Body of pancreas (tissue), 4 donors: ENCODE data around the gene PSMC6.

ENCODE experiments used
- CTCF ChIP-seq, 7 experiments: fragments of 450-650 bp in 4 of 7; fragments of 200-600 bp in 3 of 7; sonication (generic) in 3 of 7; IDR thresholded peaks; one replicate each; pipeline ENCODE4 v1.5.1; 2016 to 2019; ENCODE audit warnings: antibody characterized with exemption in 7 of 7
- POLR2A ChIP-seq, 3 donors: fragments of 450-650 bp; IDR thresholded peaks; one replicate each; pipeline ENCODE4 v1.6.1; 2016; ENCODE audit warnings: antibody characterized with exemption in 3 of 3, mild to moderate bottlenecking in 2 of 3

- peak in 1 of 3 donors; percentile 70 for TF ChIP-seq POLR2A (IDR thresholded peaks at IDR 0.05)
- TF ChIP-seq CTCF (IDR thresholded peaks at IDR 0.05) = peak in 1 of 7 experiments; percentile 16
These were observed 12.1 kb upstream of the PSMC6 start for GRCh38 chr14:52694761-52695480.
